ENCODE data around the gene CRYBG3.

CRYBG3 gene

DNA sequence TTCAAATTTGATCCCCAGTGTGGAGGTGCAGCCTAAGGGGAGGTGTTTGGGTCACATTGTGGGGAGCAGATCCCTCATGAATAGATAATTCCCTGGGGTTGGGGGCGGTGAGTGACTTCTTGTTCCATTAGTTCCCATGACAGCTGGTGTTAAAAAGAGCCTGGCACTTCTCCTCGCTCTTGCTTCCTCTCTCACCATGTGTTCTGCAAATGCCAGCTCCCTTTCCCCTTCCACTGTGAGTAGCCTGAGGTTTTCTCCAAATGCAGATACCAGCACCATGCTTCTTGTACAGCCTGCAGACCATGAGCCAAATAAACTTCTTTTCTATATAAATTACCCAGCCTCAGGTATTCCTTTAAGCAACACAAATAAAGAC, 127.3 kb downstream of the CRYBG3 start:
- DNase-seq, result no peak

DNA sequence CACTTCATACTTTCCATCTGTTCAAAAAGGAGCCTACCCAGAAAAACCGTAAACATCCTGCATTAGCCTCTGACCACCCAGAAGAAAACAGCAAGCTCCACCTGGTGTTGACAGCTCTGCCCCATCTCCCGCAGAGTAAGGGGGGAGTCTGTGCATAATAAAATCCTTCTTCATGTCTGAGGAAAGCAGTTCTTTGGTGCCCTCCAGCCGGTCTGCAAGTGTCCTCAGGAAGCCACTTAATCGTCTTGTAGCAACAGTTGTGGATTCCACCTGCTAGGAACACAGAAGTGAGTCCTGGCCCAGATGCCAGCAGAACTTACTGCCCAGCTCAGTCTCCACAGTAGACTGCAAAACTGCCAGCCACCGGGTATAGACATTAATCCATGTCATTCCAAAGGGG, 127.9 kb downstream of the CRYBG3 start:
- no peak for DNase-seq

DNA sequence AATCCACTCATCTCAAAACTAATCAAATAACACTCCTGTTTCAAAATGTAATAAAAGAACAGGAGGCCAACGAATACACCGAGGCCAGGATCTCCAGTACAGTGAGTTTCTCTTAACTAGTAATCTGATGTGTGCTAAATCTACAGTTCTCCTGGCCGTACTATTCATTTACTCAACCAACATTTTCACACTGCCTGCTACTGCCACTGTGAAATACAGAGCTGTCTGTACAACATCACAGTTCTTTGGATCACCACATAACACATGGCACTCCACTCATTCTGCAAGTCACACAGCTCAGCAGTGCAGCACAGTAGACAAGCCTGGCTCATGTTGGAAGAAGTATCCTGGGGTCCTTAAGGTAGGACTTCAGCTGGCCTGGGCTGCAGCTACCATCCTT, 128.5 kb downstream of the CRYBG3 start:
- DNase-seq, result no peak

DNA sequence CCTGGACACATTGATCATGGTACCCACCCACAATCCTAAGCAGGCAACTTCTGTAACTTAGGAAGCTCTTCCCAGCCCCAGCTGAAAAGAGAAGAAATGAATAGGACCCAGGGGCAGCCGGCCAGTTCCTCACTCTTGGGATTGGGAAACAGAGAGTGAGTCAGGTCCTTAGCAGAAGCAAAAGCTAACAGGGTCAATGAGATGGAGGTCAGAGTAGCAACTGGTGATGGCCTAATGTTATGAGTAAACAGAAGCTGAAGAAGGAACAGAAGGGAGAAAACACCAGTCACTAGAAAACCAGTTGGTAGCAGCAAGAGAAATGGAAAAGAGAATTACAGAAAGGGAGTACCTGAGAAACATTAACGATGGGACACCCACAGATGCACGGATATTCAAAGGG, 130.5 kb downstream of the CRYBG3 start:
- no peak for DNase-seq

DNA sequence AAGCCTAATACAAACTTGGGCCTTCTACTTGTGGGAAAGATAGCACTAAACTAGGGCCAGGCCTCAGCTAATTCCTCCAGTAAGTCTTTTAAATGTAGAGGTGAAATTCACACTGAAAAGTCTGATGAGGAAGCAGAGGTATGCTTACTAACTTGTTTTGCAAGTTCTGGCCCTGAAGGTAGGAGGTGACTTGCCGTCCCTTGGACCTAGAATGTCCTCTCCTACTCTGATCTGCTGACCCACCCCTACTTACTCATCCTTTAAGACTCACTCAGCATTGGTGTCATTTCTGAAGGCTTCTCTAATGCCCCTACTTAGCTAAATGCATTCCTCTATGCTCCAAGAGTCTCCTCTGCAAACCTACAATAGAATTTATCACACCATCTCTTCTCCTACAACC, 131.1 kb downstream of the CRYBG3 start:
- no peak for DNase-seq

DNA sequence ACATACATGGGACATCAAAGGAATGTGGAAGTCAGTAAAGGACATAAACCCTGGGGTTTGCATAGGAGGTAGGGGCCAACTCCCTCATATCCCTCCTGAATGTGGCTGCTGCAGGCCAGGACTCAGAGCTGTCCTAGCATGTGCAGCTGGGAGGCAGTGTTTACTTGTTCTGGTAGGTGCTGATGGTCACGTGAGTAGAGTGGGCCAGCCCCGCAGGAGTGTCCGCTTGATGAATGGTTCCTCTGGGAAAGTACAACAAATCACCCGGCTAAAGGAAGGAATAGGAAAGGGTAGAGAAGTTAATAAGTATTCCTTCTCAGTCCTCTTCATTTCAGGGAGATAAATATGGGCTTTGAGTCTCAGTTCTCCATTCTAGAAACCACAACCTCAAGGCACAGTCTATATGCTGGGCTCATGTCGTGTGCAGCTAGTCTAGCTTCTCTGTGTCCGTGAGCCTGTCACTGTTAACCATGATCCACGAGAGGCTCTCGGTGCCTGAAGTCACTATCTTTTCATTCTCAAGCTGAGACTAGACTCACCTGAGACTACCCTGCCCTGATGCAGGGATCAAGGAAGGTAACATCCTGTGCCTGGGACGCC, 132.5 kb downstream of the CRYBG3 start:
- DNase-seq, result no peak

DNA sequence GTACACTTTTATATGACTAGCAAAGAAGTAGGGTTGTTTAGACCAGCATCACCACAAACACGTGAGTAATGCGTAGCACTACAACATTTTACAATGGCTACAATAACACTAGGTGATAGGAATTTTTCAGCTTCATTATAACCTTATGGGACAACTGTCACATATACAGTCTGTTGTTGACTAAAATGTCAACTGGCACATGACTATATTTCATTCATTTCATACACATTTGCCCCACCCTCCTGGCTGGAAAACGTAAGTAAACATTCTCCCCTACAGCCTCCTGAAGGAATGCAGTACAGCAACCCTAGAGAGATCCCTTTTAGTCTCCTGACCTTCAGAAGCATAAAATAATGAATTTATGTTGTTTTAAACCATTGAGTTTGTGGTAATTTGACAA, 134.2 kb downstream of the CRYBG3 start:
- no peak for DNase-seq

DNA sequence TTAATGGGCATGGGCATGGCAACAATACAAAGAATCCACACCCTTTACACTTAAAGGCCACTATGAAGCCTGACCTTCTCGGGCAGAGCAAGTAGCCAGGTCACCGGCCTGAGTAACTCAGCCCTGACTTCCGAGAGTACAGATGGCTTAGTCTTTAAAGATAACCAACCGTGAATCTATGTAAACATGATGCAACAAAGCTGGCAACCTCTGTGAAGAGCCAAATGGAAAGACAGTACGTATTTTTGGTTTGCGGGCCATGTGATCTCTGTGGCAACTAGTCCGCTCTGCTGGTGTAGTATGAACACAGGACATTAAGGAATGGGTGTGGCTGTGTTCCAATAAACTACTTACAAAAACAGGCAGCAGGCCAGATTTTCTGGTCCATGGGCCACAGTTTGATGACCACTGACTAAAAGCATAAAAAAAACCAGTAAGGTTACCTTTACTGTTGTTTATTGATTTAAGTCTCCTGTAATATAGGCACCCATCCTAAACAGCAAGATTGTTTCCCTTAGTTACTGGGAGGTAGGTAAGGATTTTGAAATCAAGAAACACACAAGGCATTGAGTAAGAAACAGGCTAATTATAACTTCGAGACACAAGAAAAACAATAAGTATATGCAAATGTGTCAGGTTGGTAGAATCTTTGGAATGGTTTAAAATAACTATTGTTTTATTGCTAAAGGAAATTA, 136.0 kb downstream of the CRYBG3 start:
- no peak for DNase-seq

DNA sequence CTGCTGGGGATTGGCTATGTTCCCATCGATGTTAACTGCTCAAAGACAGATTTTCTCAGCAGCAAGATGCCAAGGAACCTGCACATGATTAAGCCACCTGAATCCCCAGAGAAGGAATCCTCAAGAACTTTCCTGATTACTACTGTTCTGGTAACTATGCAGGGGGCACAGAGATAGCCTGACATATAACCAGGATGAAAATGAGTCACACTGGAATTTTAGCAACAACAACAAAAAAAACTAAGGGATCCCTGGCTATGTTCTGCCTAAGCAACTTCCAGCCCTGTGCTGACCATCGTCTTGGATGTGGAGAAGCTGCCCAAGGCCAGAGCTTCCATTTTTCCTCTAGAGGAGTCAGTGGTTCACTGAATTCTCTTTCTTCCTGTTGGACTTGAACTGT, 136.6 kb downstream of the CRYBG3 start:
- no peak for DNase-seq

DNA sequence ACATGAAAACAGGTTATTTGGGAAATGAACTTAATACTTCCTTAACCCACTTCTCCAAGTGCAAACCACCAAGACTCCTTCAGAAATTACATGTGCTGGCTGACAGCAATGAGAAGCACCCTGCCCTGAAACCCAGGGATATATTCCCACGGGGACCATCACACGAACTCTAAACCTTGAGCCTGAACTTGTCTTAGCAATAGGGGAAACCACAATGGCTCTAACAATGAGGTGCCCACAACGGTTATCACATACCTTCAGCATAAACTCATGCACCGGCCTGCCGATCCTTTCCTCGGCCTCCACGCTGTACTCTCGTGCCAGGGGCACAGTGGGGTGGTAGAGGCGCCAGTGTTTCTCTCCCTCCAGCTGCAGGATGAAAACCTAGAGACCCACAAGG, 137.0 kb downstream of the CRYBG3 start:
- no peak for DNase-seq

DNA sequence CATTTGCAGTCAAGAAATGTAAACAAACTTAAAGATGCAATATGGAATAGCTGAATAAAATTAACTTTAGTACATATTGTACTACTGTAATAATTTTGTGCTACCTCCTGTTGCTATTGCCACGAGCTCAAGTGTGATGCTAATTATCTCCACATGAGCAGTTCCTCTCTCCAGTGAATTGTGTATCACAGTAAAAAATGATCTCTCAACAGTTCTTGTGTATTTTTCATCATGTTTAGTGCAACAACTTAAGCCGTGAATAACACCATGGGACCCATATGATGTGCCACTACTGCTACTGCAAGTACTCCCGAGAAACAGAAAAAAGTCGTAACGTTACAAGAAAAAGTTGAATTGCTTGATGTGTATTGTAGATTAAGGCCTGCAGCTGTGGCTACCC, 138.1 kb downstream of the CRYBG3 start:
- DNase-seq, result no peak

DNA sequence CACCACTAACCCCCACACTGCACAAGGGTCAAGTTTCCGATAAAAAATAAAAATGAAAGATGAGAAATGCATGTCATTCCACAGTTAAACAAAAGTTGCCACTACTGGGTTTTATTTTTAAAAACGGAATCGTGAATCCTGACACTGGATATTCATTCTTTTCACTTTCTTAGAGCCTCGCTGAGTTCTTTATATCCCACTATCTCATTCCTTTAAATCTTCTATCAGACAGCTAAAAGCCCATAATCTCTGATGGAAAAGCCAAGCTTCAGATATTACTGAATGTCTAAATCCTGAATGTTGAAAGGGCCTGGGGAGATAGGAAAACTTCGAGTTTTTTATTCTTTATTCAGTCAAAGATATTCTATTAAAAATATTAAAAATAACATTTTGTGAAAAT, 138.7 kb downstream of the CRYBG3 start:
- DNase-seq, result no peak

DNA sequence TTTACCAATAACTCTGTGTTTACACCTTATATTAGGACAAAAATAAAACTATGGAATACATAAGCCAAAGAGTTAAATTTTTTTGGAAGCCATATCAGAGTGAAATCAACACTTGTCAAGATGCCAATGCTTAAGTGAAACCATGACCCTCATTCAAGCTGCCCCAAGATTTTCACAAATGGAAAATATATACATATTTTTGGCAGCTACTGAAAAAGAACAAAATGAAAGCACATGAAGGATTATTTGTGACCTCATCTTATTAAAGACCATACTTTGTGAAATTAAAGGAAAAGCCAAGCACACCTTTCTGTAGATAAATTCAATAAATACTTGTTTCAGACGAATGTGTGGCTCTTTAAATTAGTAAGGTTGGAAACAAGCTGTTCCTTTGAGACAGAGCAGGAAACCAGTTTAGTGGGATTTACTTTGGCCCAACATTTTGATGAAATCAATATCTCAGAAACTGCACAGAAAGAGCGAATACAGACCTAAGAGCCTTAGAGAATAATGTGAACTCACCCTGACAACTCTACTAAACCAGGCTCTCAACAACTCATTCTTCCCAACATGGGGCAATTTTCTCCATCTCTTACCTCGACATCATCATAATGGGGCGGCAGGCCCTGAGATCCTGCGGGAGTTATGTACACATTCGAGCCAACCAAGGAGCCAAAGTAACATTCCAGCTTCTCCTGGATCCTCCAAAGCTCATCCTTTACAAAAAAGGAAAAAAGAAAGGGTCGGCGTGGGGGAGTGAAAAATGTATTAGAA, 139.4 kb downstream of the CRYBG3 start:
- no peak for DNase-seq

DNA sequence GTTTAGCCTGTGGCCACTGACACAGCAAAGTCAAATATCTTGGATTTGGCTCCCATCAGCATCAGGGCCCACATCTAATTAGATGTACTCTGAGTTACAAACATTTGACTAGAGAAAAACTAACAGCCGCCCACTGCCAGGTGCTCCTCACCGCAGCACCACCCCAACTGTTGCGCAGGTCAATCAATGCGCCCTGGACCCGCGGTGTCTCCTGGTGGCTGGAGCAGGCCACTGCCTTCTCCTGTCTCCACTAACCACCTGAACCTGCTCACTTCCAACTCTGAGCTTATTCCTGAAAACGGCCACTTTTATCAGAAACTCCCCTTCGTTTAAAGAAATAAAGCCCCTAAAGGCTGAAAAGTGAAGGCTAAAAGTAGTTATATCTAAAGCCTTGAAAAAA, 146.2 kb downstream of the CRYBG3 start:
- no peak for DNase-seq

DNA sequence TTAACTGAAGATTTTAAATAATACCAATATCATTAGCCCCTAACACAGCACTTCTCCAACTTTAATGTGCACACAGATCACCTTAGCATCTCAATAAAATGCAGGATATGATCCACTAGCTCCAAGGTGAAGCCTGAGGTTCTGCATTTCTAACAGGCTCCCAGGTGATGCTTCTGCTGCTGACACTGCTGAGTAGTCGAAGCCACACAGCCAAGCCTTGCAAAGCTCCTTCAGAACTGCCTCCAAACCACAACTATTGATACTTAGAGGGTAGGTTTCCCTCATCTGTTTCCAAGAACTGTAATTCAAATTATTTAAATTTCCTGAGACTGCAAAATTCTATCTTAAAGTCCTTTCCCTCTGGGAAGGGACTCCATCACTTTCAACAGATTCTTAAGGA, 146.6 kb downstream of the CRYBG3 start:
- DNase-seq, result no peak

DNA sequence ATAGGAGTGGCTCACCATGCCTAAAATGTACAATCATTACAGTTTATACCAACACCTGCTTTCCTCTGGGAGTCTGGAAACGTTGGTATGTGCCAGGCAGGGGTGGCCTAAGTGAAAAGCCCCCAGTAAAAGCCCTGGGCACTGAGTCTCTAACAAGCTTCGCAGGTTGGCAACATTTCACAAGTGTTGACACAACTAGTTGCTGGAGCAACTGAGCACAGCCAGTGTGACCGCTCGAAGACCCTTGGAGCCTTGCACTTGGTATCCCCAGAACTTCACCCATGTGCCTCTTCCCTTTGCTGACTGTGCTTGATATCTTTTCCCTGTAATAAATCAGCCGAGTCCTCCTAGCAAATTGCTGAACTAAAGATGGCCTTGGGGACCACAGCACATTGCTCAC, 147.7 kb downstream of the CRYBG3 start:
- no peak for DNase-seq

DNA sequence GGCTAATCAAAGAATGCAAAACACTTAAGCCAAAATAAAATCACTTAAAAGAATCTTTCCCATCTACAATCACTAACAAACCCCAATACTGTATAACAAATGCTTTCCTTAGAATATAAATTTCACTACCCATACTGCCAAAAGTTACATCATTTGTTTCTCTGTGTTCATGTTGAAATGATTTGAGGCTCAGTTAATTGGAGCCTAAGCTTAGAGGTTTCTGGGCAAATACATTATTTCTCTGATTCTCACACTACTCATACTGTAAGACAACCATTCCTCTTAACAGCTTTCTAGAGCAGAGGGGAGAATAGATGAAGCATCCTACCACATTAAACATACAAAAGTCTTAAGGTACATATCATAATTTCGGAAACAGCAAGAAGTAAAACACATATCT, 148.3 kb downstream of the CRYBG3 start:
- DNase-seq, result no peak

DNA sequence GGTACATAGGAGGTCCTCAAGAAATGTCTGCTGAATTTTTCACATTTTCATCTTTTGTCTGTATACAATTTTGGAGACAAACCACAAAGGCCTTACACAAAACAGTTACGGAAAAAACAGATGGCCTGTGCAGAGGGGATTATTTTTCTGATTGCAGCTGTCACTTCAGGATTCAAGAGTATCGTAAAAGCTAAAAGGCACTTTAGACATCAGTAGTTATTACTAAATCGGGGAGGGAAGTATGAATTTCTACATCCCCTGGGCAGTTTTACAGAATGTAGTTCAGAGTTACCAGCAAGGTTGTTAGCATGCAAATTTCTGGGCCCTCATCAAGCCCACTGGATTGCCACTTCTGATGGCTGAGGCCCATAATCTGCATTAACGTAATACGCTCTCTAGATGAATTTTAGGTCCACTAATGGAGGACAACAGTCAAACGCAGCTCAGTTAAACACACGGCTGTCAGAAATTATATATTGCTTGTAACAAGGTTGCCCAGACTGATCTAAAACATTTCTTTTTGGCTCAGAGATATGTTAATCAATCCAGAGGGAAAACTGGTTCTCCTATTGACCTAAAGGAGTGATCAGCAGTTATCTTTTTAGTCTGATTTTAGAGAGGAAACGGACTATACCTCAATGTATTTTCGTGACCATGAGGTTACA, 149.3 kb downstream of the CRYBG3 start:
- no peak for DNase-seq

DNA sequence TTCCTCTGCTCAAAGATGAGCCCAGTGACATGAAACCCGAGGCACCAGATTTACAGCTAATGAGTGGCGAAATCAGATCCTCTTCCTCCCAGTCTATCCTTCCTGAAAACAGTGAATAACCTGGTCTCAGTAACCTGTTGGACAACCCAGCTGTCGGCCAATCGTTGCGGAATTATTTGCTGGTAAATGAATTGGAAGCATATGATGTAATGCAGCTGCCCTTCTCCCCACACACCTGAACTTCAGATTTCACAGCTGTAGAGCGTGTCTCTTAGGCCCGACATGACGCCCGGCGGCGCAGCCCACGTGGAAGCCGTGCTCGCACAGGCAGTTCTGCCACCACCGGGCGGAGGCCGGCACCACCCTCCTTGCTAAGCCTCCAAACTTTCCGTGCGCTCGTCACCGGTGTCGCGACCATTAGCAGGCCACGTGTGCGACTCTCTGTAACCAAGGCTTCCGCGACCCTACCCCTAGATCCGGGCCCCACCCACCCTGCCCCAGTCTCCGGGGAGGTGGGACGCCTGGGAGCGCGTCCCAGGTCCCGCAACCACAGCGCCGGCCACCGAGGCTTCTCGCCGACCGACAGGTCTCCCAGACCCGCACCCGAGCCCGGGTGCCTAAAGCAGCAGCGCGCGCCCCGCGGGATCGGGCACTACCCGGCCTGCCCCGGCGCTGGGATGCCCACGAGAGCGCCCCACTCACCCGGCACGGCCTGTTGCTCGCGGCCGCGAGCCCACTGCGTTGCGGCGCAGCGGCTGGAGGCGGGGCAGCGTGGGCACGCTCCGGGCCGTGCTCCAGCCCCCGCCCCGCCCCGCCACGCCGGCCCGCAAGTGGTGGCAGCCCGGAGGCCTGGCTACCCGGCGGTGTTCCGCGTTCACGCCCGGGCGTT, 150.1 kb downstream of the CRYBG3 start, which contains the start of gene RIOX2:
TSS of gene RIOX2 (minus strand) at position 753 of the 889 bp plus-strand sequence. CDS start 4,838 bp downstream, outside the sequence.
- peak; percentile 86 for DNase-seq

DNA sequence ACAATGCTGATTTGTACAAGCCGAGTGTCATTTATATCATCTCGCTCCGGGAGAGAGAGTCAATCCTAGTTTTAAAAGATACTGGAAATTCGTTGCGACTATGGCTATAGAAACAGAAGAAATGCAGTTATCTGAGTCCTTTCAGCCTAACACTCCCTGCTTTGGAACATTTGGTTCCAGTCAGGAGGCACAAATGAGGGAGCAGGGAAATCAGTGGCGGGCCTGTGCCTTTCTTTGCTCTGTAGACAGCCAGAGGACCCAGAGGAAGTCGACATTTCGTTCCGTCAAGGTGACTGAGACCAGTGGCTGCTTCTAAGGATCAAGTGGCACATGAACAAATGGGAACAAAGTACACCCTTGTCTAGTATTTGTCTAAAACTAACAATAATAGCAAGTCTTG, 151.2 kb downstream of the CRYBG3 start:
- DNase-seq, result no peak

DNA sequence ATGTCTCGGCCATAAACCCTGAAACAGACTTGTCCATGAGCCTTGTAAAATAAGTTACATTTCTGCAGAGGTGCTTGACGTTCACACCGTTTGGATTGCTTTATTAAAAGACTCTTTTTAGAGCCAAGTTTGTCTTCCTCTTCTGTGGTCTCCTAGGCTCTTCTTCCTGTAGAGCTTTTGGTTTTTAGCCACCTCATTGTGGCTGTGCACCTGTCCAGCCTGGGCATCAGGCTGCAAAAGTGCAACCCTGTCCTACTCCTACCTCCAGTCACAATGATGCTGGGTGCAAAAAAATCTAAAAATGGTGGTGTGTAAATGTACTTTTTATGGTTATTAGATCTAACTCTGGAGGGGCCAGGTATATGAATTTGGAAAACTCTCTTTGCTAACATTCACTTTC, 153.2 kb downstream of the CRYBG3 start:
- no peak for DNase-seq

DNA sequence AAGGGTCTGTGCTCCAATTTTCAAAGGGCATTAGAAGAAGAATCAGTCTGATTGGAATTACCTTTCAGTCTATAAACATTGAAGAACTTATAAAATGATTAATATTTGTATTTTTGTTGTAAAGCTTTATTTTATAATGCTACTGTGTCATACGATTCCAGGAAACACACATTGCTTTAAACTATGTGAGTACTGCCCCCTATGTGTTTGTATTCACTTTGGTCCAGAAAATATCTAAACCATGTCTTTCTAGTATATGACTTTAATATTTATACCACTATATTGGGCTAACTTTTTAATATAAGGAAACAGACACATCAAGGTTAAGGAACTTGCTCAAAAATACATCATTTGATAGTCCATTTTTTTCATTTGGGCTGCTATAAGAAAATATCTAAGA, 153.7 kb downstream of the CRYBG3 start:
- no peak for DNase-seq

DNA sequence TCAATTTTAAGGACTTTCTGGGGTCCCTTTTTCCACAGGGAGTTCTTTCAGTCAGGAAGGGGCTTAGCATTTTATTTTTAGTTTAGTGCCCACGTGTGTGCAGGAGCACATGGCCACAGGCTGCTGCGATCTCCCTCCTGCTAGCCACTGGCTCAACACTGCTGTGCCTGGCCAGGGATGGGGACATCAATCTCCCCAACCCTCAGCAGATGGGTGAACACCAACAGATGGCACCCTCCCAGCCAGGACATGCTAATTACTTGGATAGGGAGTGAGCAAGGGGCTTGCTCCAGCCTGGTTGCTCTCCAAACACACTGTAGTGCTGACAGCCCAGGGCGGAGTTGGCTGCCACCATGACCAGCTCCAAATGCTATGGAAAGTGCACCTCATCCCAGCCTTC, 157.8 kb downstream of the CRYBG3 start:
- no peak for DNase-seq
